Activated T-cell treated with anti-CD3 and anti-CD28 coated beads, Interleukin-2, amount 50 U/mL, for 72 hours (primary cell): ENCODE results near the gene ASB16. TPM values are rescaled to one million over a fixed set of nuclear protein-coding genes. Genes with fewer than 3 reads are reported as not detected.
A peak's percentile ranks its signal among the peaks of the same experiment; 100 is the strongest.

Experiments used
- ATAC-seq, 2 donors: fragments of 150-1000 bp; cut with Tn5 transposase; replicated peaks in 1 of 2; 2 replicates each; pipeline ENCODE4 v1.10.0; 2021; ENCODE audit warnings: moderate library complexity in 2 of 2, mild to moderate bottlenecking in 1 of 2
- DNase-seq, 2 donors: peaks; one replicate each; pipeline ENCODE4 v3.0.0; 2021 to 2022; ENCODE audit warnings: mixed read lengths in 1 of 2
- H3K27ac Mint-ChIP-seq: one replicate; pipeline ENCODE4 v1.8.0; 2022; ENCODE audit warnings: mild to moderate bottlenecking, moderate library complexity, mixed read lengths
- H3K27me3 Mint-ChIP-seq: one replicate; pipeline ENCODE4 v1.8.0; 2022; ENCODE audit warnings: low read depth, mixed read lengths
- H3K36me3 Mint-ChIP-seq, 2 donors: one replicate each; pipeline ENCODE4 v1.8.0; 2022; ENCODE audit warnings: mixed read lengths in 2 of 2, mild to moderate bottlenecking in 1 of 2; ENCODE audit not compliant: insufficient read depth in 2 of 2
- H3K4me1 Mint-ChIP-seq: one replicate; pipeline ENCODE4 v1.8.0; 2022; ENCODE audit warnings: low read depth, mixed read lengths
- H3K4me3 Mint-ChIP-seq, 2 donors: one replicate each; pipeline ENCODE4 v1.8.0; 2022; ENCODE audit warnings: mild to moderate bottlenecking in 2 of 2, mixed read lengths in 2 of 2, moderate library complexity in 2 of 2
- H3K9me3 Mint-ChIP-seq, 2 donors: one replicate each; pipeline ENCODE4 v1.8.0; 2022; ENCODE audit warnings: mixed read lengths in 2 of 2
- total RNA-seq, 2 donors: library from RNA; stranded (reverse); gene quantifications; one replicate each; pipeline ENCODE4 v1.2.3, GENCODE V29; 2022

Gene ASB16
- total RNA-seq, 2 donors from 2014 or later, result 0.34 to 0.44 TPM

DNA sequence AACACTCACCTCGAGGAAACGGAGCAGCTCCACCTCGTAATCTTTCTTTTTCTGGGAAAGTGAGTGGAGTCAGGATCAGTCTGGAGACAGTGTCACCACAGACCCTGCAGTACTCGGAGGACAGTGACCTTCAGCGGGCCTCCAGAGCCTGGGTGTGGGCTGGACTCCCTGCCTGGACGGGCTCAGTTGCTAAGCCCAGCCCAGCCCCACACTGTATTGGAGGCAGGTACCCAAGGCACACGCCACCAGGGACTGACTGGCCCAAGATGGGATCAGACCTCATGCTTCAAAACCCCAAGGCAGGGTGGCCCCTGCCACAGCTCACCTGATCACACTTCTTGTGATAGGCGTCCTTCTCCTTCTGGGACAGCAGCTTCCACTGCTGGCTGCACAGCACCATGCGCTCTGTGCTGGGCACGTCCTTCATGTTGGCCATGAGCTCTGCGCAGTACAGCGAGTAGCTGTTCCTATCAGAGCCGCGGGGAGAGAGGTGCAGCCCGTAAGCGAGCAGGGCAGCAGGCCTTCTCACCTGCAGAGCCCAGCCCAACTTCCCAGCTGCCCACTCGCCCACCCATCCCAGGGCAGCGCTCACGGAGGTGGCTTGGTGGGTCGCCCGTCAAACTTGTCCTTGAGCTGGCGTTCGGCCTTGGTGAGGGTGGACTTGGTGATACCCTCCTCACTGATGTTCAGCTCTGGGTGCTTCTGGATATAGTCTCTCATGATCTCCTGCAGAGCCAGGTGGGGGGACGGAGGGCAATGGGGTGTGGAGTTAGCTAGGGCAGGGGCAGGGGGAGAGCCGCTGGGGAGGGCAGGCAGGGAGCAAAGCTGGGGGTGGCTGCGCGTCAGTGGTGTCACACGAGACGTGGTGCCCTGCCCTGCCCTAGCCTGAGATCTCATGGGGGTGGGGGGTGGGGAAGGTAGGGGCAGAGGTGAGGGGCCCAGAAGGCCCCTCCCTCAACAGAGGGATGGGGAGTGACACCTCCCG is 41.1 kb downstream of the ASB16 start:
- H3K27me3 Mint-ChIP-seq, result no peaks in the 10 kb centered on the region
- peaks cover 24 to 36% of the 10 kb centered on the region in 2 donors for H3K36me3 Mint-ChIP-seq
- no peak for ATAC-seq
- no peaks in the 10 kb centered on the region for H3K9me3 Mint-ChIP-seq
- H3K4me1 Mint-ChIP-seq, result peaks cover 69% of the 10 kb centered on the region
- peak overlapping the region; percentile 32 for H3K27ac Mint-ChIP-seq
- H3K4me3 Mint-ChIP-seq, result peak overlapping the region; percentile 48 to 52
- DNase-seq, result no peak

DNA sequence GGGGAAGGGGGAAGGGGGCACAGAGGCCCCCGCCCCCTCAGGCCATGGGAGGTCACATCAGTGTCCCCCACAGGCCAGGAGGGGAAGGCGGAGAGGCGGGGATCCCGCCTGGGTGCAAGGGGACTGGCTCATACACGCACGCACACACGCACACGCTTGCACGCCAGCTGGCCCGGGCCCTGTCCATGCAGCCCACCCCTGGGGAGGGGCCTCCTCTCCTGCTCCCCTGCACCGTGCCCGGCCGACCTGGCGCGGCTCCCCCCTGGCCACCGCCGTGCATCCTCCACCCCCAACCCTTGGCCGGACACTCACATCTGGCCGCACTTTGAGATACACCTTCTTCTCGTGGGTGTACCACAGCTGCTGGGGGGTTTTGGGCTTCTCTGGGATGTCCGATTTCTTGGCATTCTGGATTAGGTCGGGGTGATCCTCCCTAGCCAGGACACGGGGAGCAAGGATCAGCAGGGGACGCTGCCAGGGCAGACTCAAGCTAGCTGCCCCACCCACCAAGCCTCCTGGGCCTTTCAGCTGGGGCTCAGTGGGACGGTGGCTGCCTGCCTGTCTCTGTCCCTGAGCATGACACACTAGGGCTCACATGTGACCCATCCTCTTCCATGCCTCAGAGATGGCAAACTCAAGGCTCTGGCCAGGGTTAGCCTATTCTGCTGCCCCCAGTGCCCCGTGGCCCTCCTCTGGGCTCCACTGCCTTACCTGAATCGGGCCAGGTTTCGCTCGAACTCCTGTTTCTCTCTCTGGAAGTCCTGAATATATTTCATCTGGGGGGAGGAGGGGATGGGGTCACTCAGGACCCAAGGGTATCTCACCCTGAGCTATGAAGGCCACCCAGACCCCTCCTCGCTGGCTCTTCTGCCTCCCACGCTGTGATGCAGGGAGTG is 42.3 kb downstream of the ASB16 start:
- ATAC-seq (no peak), DNase-seq (no peak)
- H3K36me3 Mint-ChIP-seq, result peaks cover 25 to 35% of the 10 kb centered on the region in 2 donors
- H3K4me1 Mint-ChIP-seq, result peaks cover 80% of the 10 kb centered on the region
- no peaks in the 10 kb centered on the region for H3K9me3 Mint-ChIP-seq
- peak overlapping the region; percentile 75 for H3K27ac Mint-ChIP-seq
- no peaks in the 10 kb centered on the region for H3K27me3 Mint-ChIP-seq
- peak overlapping the region in 1 of 2 donors; percentile 28 for H3K4me3 Mint-ChIP-seq

DNA sequence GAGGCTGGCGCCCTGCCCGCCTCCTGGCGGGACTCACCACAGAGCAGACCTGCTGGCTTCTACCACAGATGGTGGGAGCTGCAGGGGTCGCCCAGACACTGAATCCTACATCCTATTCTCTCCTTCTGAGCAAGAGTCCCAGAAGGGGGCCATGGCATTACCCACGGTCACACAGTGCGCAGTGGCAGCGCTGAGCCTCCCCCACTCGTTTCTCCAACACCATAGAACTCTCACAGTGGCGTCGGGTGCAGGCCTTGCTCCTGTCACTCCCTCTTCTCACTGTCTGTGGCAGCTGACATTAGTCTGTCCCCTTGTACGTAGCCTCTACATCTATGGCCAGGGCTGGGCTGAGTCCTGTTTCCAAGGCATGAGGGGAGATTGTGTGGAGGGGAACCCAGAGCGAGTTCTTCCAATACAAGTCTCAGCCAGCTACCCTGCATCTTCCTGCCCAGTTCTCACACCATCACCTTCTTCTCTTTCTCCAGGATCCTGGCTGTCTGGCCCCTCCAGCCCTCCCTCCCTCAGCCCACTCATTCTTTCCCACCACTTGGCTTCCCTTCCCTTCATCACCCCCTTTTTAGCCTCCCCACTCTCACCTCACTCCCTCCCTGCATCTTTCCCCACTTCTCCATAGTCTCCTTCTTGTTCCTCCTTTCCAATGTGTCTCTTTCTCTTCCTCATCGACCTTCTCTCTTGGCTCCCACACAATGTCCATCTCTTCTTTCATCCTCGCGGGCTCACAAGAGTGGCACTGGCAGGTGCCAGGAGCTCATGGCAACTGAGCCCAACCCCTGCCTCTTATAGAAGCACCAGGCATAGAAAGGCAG is 43.1 kb downstream of the ASB16 start:
- Mint-ChIP-seq H3K9me3 (no peaks in the 10 kb centered on the region), H3K27ac (peak overlapping the region; percentile 56), H3K27me3 (no peaks in the 10 kb centered on the region), H3K36me3 (peaks cover 22 to 28% of the 10 kb centered on the region in 2 donors), H3K4me1 (peaks cover 75% of the 10 kb centered on the region), H3K4me3 (peak overlapping the region in 1 of 2 donors; percentile 28)
- ATAC-seq (no peak), DNase-seq (no peak)

DNA sequence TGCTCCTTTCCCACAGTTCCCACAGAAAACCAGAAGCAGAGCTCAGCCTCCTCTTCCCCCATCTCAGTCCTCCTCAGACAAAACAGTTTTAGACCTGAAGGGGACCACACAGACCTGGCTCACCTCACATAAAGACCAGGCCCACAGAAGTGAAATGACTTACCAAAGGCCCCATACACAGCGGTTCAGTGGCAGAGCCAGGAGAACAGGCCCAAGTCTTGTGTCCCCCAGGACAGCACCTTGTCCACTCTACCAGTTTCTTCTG is 43.7 kb downstream of the ASB16 start:
- H3K27ac Mint-ChIP-seq, result peak overlapping the region; percentile 56
- no peaks in the 10 kb centered on the region for H3K9me3 Mint-ChIP-seq
- DNase-seq (no peak), ATAC-seq (no peak)
- H3K4me3 Mint-ChIP-seq, result no peak overlapping the region
- H3K4me1 Mint-ChIP-seq, result peaks cover 69% of the 10 kb centered on the region
- no peaks in the 10 kb centered on the region for H3K27me3 Mint-ChIP-seq
- peaks cover 21 to 26% of the 10 kb centered on the region in 2 donors for H3K36me3 Mint-ChIP-seq

DNA sequence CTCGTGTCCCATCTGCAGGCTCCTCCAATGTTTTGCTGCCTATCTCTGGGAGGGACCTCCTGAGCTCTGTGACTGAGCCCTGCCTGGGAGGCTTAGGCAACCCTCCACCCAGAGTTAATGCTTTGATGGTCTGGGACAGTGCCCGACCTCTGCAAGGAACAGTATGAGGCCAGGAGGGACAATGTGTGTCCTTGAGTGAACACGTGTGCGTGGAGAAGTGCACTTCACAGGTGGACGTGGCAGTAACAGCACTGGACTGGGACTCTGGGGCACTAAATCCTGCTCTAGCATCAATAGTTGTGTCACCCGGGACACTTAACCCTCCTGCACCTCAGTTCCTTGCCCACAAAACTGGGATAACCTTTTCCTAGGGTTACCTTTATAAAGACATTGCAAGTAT is 44.4 kb downstream of the ASB16 start:
- H3K36me3 Mint-ChIP-seq, result peaks cover 20 to 21% of the 10 kb centered on the region in 2 donors
- ATAC-seq (no peak), DNase-seq (no peak)
- H3K27me3 Mint-ChIP-seq, result no peaks in the 10 kb centered on the region
- H3K9me3 Mint-ChIP-seq, result no peaks in the 10 kb centered on the region
- H3K4me1 Mint-ChIP-seq, result peaks cover 62% of the 10 kb centered on the region
- peak overlapping the region; percentile 18 for H3K27ac Mint-ChIP-seq
- H3K4me3 Mint-ChIP-seq, result peak overlapping the region; percentile 8 to 40

DNA sequence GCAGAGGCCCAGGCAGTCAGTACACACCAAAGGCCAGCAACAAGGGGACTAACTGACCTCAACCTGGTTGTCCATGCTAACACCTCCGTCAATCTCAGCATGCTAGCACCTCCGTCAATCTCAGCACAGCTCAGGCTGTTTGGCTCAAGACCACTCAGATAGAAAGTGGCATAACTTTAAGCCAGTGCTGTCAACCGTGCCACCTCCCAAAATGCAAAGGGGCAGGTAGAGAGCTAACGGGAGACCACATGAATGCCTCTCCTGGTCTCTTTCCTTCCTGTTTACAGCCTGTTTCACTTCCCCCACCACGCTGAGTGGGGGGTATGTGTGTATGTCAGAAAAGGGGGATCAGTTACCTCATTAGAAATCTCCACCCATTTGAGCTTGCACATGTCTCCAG is 45.7 kb downstream of the ASB16 start:
- ATAC-seq, result no peak
- Mint-ChIP-seq H3K4me1 (peaks cover 56% of the 10 kb centered on the region), H3K27ac (peak overlapping the region; percentile 79), H3K27me3 (no peaks in the 10 kb centered on the region), H3K36me3 (peaks cover 21 to 22% of the 10 kb centered on the region in 2 donors), H3K4me3 (peak overlapping the region; percentile 87 to 96), H3K9me3 (no peaks in the 10 kb centered on the region)
- peak in 1 of 2 donors; percentile 40 for DNase-seq

DNA sequence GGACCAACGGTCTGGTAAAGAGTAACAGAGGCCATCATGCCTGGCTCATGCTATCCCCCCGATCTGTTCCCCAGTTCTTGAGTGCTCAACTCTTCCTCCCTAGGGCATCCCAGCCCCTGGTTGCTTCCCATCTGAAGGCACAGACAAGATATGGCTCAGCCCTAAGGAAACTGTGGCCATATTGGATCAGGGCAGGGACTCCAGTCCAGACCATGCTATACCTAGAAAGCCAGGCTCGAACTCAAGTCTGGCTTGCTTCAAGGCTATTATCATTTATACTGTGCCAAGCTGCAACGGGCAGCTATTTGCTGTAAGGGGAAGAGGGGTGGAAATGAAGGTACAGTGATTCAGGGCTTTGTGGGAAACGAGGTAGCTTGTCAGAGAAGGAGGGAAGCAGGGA is 46.2 kb downstream of the ASB16 start:
- ATAC-seq (no peak), DNase-seq (no peak)
- peaks cover 56% of the 10 kb centered on the region for H3K4me1 Mint-ChIP-seq
- peak overlapping the region; percentile 87 to 96 for H3K4me3 Mint-ChIP-seq
- H3K27ac Mint-ChIP-seq, result peak overlapping the region; percentile 79
- peaks cover 21 to 22% of the 10 kb centered on the region in 2 donors for H3K36me3 Mint-ChIP-seq
- no peaks in the 10 kb centered on the region for H3K9me3 Mint-ChIP-seq
- no peaks in the 10 kb centered on the region for H3K27me3 Mint-ChIP-seq

DNA sequence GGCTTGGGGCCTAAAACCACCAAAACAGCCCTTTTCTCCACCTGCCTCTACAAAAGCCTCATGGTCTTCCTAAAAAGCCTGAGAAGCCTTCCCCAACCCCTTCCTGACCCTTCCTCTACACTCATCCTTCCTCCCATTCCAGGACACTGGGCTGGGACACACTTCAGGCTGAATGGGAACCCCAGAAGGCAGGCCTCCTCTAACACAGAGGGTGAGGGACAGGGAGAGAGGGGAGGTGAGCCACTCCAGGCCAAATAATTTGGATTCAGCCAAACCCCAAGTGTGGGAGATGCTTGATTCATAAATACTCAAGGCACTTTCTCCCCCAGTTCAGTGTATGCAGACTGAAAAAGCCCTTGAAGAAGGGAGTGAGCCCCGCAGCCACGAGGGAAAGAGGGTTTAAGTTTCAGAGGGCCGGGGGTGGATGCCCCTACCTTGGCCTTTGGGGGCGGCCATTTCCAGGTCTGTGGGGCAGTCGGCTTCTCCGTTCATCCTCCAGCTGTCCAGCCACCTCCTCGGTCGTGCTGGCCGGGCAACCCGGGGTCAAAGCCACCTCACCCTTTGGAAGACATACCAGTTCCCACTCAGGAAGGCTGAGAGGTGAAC is 47.3 kb downstream of the ASB16 start:
- Mint-ChIP-seq H3K36me3 (peaks cover 22 to 24% of the 10 kb centered on the region in 2 donors), H3K4me3 (peak overlapping the region; percentile 87 to 96), H3K27ac (peak overlapping the region; percentile 60), H3K27me3 (no peaks in the 10 kb centered on the region), H3K9me3 (no peaks in the 10 kb centered on the region), H3K4me1 (peaks cover 62% of the 10 kb centered on the region)
- DNase-seq (peak in 1 of 2 donors; percentile 35), ATAC-seq (no peak)

DNA sequence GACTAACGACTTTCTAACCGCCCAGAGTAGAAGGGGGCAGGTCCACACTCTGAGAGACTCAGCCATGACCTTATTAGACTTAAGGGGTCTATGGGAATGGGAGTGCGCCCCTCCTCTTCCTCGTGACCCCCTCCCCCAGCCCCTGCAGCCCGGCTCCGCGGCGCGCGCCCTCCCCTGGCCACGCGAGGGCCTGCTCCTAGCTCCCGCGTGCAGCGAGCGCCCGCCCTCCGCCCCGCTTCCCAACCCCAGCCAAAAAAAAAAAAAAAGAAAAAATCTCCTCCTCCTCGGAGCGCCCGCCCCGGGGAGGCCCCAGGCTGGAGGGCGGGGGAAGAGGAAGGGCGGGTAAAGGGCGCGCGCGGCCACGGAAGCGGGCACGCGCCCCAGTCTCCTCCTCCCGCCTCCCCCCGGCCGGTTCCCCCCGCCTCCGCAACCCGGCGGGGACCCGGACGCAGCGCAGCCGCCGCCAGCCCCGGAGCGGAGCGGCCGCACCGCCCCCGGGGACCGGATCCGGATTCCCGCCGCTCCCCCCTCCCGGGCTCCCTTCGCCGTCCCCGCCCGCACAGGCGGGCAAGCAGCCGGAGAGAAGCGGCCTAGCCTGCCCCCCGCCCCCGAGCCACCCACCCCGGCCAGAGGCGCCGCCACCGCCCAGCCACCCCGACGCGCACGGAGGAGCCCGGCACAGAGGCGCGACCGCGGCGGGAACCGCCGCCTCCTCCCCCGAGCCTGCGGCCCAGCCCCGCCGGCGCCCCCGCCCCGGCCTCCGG is 48.0 kb downstream of the ASB16 start:
- ATAC-seq (peak; percentile 45 to 61), DNase-seq (peak; percentile 90 to 91)
- Mint-ChIP-seq H3K27me3 (no peaks in the 10 kb centered on the region), H3K4me1 (peaks cover 56% of the 10 kb centered on the region), H3K36me3 (peaks cover 20 to 23% of the 10 kb centered on the region in 2 donors), H3K27ac (peak overlapping the region; percentile 60), H3K9me3 (no peaks in the 10 kb centered on the region), H3K4me3 (peak overlapping the region; percentile 87 to 96)

DNA sequence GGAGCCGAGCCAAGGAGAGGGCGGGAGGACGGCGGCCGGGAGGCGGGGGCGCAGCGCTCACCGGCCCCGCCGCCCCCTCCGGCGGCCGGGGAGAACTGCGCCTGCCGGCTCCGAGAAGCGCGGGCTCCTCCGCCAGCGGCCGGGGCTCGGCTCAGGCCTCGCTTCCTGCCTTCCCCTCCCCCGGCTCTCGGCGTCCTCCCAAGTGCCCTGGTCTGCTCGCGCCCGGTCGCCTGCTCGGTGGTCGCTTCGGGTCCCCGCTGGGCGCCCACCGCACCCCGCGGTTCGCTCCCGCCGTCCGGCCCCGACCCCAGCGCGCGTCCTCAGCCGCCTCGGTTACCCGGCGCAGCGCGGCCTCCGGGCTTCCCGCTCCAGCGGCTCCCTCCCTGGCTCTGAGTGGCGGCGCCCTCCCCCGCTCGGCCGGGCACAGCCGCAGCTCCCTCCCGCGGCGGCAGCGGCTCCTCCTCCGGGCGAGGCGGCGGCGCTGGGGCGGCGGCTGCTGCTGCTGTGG is 48.7 kb downstream of the ASB16 start:
- H3K36me3 Mint-ChIP-seq, result peaks cover 14 to 17% of the 10 kb centered on the region in 2 donors

DNA sequence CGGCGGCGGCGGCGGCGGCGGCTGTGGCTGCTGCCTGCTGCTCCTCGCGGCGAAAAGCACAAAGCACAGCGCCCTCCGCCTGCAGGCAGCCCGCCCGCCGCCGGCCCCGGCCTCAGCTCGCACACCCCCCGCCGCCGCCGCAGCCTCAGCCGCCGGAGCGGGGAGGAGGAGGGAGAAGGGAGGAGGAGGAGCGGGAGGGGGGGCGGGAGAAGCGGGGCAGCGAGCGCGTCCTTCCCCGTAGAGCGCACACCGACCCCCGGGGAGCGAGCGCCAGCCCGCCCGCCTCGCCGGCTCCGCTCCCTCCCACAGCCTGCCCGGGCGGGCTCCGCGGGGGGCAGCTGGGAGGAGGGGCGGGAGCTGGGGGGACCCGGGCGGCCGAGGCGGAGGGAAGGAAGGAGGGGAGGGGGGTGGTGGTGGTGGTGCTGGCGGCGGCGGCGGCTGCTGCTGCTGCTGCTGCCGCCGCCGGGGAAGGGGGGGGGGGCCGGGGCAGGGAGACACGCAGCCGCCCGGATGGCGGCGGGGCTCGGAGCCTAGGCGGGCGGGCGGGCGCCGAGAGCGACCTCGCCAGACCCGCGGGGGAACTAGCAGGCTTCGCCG is 49.2 kb downstream of the ASB16 start, which contains the start of gene UBTF:
TSS of gene UBTF (minus strand) at position 60 of the 597 bp plus-strand sequence. CDS start 1,446 bp downstream, outside the sequence.
- DNase-seq (peak; percentile 73 to 82), ATAC-seq (peak; percentile 20 to 31)
- peaks cover 11 to 15% of the 10 kb centered on the region in 2 donors for H3K36me3 Mint-ChIP-seq
- peaks cover 44% of the 10 kb centered on the region for H3K4me1 Mint-ChIP-seq
- H3K9me3 Mint-ChIP-seq, result no peaks in the 10 kb centered on the region
- H3K4me3 Mint-ChIP-seq, result peak within 1 kb of the TSS; percentile 96
- H3K27me3 Mint-ChIP-seq, result no peaks in the 10 kb centered on the region
- peak within 1 kb of the TSS; percentile 99 for H3K27ac Mint-ChIP-seq

More for the DNA sequence above, 48.7 kb downstream of the ASB16 start:
- Mint-ChIP-seq H3K27ac (no peak overlapping the region), H3K4me1 (peaks cover 49% of the 10 kb centered on the region), H3K27me3 (no peaks in the 10 kb centered on the region), H3K9me3 (no peaks in the 10 kb centered on the region), H3K4me3 (peak overlapping the region in 1 of 2 donors; percentile 15)
- DNase-seq (peak; percentile 84 to 87), ATAC-seq (peak; percentile 52 to 60)
